ENCODE measurements around the gene DNMT3L.
"Not testable (repeated sequence)": the region's sequence is repeated elsewhere in the genome, so short reads cannot be mapped to it uniquely, and the experiment has no call there.

Gene DNMT3L

GRCh38 chr21:44241281-44241680, 20.4 kb downstream of the DNMT3L start:
- DNase-seq = not testable (repeated sequence)

- not testable (repeated sequence) for DNase-seq
Observed at GRCh38 chr21:44240842-44241241, 20.9 kb downstream of the DNMT3L start, which contains the start of gene ICOSLG. ICOSLG (minus strand) TSS chr21:44240943; CDS start chr21:44240817, 126 bp downstream.

- DNase-seq = not testable (repeated sequence)
Observed at GRCh38 chr21:44240353-44240752, 21.3 kb downstream of the DNMT3L start.

GRCh38 chr21:44229561-44229960, 32.1 kb downstream of the DNMT3L start:
- not testable (repeated sequence) for DNase-seq

- not testable (repeated sequence) for DNase-seq
Observed at GRCh38 chr21:44228109-44228508, 33.6 kb downstream of the DNMT3L start.

- not testable (repeated sequence) for DNase-seq
Observed at GRCh38 chr21:44227614-44228013, 34.1 kb downstream of the DNMT3L start.

- not testable (repeated sequence) for DNase-seq
Observed at GRCh38 chr21:44225605-44226004, 36.1 kb downstream of the DNMT3L start.

GRCh38 chr21:44223334-44223733, 38.4 kb downstream of the DNMT3L start:
- DNase-seq = not testable (repeated sequence)

- DNase-seq = not testable (repeated sequence)
Observed at GRCh38 chr21:44220674-44221073, 41.0 kb downstream of the DNMT3L start.

GRCh38 chr21:44218461-44218860, 43.2 kb downstream of the DNMT3L start:
- not testable (repeated sequence) for DNase-seq

GRCh38 chr21:44211978-44212377, 49.7 kb downstream of the DNMT3L start:
- DNase-seq = not testable (repeated sequence)

- DNase-seq = not testable (repeated sequence)
Observed at GRCh38 chr21:44211574-44211973, 50.1 kb downstream of the DNMT3L start.

- not testable (repeated sequence) for DNase-seq
Observed at GRCh38 chr21:44207860-44208646, 53.6 kb downstream of the DNMT3L start.

- not testable (repeated sequence) for DNase-seq
Observed at GRCh38 chr21:44206698-44207676, 54.7 kb downstream of the DNMT3L start.

- not testable (repeated sequence) for DNase-seq
Observed at GRCh38 chr21:44206187-44206586, 55.5 kb downstream of the DNMT3L start.

- not testable (repeated sequence) for DNase-seq
Observed at GRCh38 chr21:44202590-44203299, 59.0 kb downstream of the DNMT3L start.

- DNase-seq = not testable (repeated sequence)
Observed at GRCh38 chr21:44199997-44200396, 61.7 kb downstream of the DNMT3L start.

GRCh38 chr21:44199448-44199847, 62.2 kb downstream of the DNMT3L start:
- DNase-seq = no peak

- not testable (repeated sequence) for DNase-seq
Observed at GRCh38 chr21:44197156-44197516, 64.6 kb downstream of the DNMT3L start.

Data from DMS79 treated with DMSO at 0.1 percent for 48 hours (cell line).